Astrocyte (in vitro differentiated cells and primary cell): Measurements from ENCODE around the gene UBL4A. TPM values are rescaled to one million over a fixed set of nuclear protein-coding genes. Genes with fewer than 3 reads are reported as not detected.

ENCODE experiments used
- DNase-seq: peaks from one replicate; pipeline ENCODE4 v3.0.0-alpha.2; 2010; ENCODE audit warnings: low read depth
- FAIRE-seq: peaks from 2 replicates; lab custom pipeline; 2011; peaks lifted over from hg19 to GRCh38; lab: Jason Lieb, UNC
- H2AFZ ChIP-seq: 2 replicates; pipeline ENCODE4 v1.6.0; 2012; ENCODE audit warnings: low read depth, low read length, inconsistent platforms
- H3K27ac ChIP-seq: 2 replicates; pipeline ENCODE4 v1.5.1; 2011; ENCODE audit warnings: low read depth, low read length, inconsistent platforms
- H3K27me3 ChIP-seq: 2 replicates; pipeline ENCODE4 v1.6.0; 2011; ENCODE audit warnings: low read length, inconsistent platforms; ENCODE audit not compliant: insufficient read depth
- H3K36me3 ChIP-seq: 2 replicates; pipeline ENCODE4 v1.5.1; 2011; ENCODE audit warnings: low read length, inconsistent platforms; ENCODE audit not compliant: insufficient read depth
- H3K4me1 ChIP-seq: 2 replicates; pipeline ENCODE4 v1.5.1; 2011; ENCODE audit warnings: low read length, inconsistent platforms; ENCODE audit not compliant: insufficient read depth
- H3K4me2 ChIP-seq: 2 replicates; pipeline ENCODE4 v1.6.0; 2012; ENCODE audit warnings: low read length, inconsistent platforms
- H3K4me3 ChIP-seq: 2 replicates; pipeline ENCODE4 v1.5.1; 2011; ENCODE audit warnings: low read depth, mild to moderate bottlenecking, low read length, inconsistent platforms; ENCODE audit not compliant: insufficient read depth
- H3K79me2 ChIP-seq: 2 replicates; pipeline ENCODE4 v1.6.0; 2012; ENCODE audit warnings: mild to moderate bottlenecking, low read length, inconsistent platforms; ENCODE audit not compliant: insufficient read depth
- H3K9ac ChIP-seq: 2 replicates; pipeline ENCODE4 v1.6.0; 2012; ENCODE audit warnings: mild to moderate bottlenecking, low read length, inconsistent platforms
- H3K9me3 ChIP-seq: 2 replicates; pipeline ENCODE4 v1.5.1; 2012; ENCODE audit warnings: low read depth, mild to moderate bottlenecking, low read length, inconsistent platforms; ENCODE audit not compliant: insufficient read depth
- H4K20me1 ChIP-seq: 2 replicates; pipeline ENCODE4 v1.6.0; 2012; ENCODE audit warnings: low read length, inconsistent platforms; ENCODE audit not compliant: insufficient read depth
- H3K27ac Mint-ChIP-seq: one replicate; pipeline ENCODE4 v1.8.0; 2021; ENCODE audit warnings: mild to moderate bottlenecking, mixed read lengths; ENCODE audit not compliant: unreplicated experiment
- H3K27me3 Mint-ChIP-seq: one replicate; pipeline ENCODE4 v1.8.0; 2021; ENCODE audit warnings: low read depth, mixed read lengths; ENCODE audit not compliant: unreplicated experiment
- H3K36me3 Mint-ChIP-seq: one replicate; pipeline ENCODE4 v1.8.0; 2021; ENCODE audit warnings: low read depth, mixed read lengths; ENCODE audit not compliant: unreplicated experiment
- H3K4me1 Mint-ChIP-seq: one replicate; pipeline ENCODE4 v1.8.0; 2021; ENCODE audit warnings: low read depth, mixed read lengths; ENCODE audit not compliant: unreplicated experiment
- H3K4me3 Mint-ChIP-seq: one replicate; pipeline ENCODE4 v1.8.0; 2021; ENCODE audit warnings: mild to moderate bottlenecking, moderate library complexity, mixed read lengths; ENCODE audit not compliant: unreplicated experiment
- H3K9me3 Mint-ChIP-seq: one replicate; pipeline ENCODE4 v1.8.0; 2021; ENCODE audit warnings: mild to moderate bottlenecking, mixed read lengths; ENCODE audit not compliant: unreplicated experiment
- CTCF ChIP-seq: IDR thresholded peaks from 2 replicates; pipeline ENCODE4 v1.5.1; 2011; ENCODE audit warnings: low read depth, mild to moderate bottlenecking, inconsistent platforms, low read length, moderate library complexity; ENCODE audit not compliant: insufficient read depth
- EZH2 ChIP-seq: IDR thresholded peaks from 2 replicates; pipeline ENCODE4 v1.6.1; 2012; ENCODE audit warnings: mild to moderate bottlenecking, low read length, inconsistent platforms; ENCODE audit not compliant: insufficient read depth
- total RNA-seq: library from RNA; stranded (reverse); gene quantifications from 2 replicates; pipeline ENCODE4 v1.2.1, GENCODE V29; 2021

The UBL4A gene
- total RNA-seq, 1 donor from 2014 or later: 25.8 TPM

DNA sequence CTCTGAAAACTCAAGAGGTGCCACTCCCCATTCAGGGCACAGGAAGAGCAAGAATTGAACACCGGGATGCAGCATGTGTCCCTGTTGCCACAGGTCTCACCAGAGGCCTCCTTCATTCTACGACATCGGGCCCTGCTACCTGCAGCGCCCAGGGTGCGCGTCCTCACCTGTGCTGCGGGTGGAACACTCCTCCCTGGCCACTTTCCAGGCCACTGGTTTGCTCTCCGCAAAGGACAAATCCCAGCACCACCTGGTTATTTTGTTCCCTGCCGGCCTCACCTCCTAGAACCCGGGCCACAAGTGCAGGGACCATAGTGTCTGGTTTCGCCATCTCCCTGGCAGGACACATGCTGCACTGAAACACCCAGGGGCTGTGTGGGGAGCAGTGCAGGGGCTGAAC is 43.9 kb upstream of the UBL4A start:
- H3K9me3 Mint-ChIP-seq: no peaks in the 10 kb centered on the region
- H3K9ac ChIP-seq: no peak overlapping the region
- no peaks in the 10 kb centered on the region for H3K9me3 ChIP-seq
- no peak for TF ChIP-seq EZH2
- no peak for TF ChIP-seq CTCF
- no peaks in the 10 kb centered on the region for H3K27me3 Mint-ChIP-seq
- no peaks in the 10 kb centered on the region for H3K36me3 ChIP-seq
- H3K4me3 Mint-ChIP-seq: peak overlapping the region; percentile 2
- peaks cover 2% of the 10 kb centered on the region for H3K4me1 Mint-ChIP-seq
- H3K79me2 ChIP-seq: no peaks in the 10 kb centered on the region
- H3K27ac Mint-ChIP-seq: no peak overlapping the region
- no peak for DNase-seq
- H3K4me3 ChIP-seq: no peak overlapping the region
- H2AFZ ChIP-seq: no peak overlapping the region
- H3K27ac ChIP-seq: no peak overlapping the region
- no peak for FAIRE-seq
- peaks cover 14% of the 10 kb centered on the region for H3K4me1 ChIP-seq
- H3K36me3 Mint-ChIP-seq: peaks cover 3% of the 10 kb centered on the region
- H3K4me2 ChIP-seq: no peak overlapping the region
- no peaks in the 10 kb centered on the region for H3K27me3 ChIP-seq
- H4K20me1 ChIP-seq: peaks cover 4% of the 10 kb centered on the region

DNA sequence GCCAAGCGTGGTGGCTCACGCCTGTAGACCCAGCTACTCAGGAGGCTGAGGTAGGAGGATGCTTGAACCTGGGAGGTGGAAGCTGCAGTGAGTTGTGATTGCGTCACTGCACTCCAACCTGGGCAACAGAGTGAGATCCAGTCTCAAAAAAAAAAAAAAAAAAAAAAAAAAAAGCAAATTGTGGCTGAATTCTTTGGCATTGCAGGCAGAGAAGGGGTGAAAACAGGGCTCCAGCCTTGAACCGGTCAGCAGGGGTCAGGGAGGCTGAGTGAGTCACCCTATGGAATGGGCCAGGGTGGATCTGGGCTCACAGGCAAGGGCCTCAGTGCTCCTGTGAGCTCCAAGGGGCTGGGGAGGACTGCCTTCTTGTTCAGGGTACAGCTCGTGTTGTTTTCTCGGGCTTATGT is 42.8 kb upstream of the UBL4A start:
- no peaks in the 10 kb centered on the region for H4K20me1 ChIP-seq
- Mint-ChIP-seq H3K9me3 (no peaks in the 10 kb centered on the region), H3K27me3 (no peaks in the 10 kb centered on the region), H3K4me1 (peaks cover 2% of the 10 kb centered on the region), H3K36me3 (no peaks in the 10 kb centered on the region), H3K4me3 (no peak overlapping the region), H3K27ac (no peak overlapping the region)
- H3K79me2 ChIP-seq: no peaks in the 10 kb centered on the region
- no peak for DNase-seq
- no peak for FAIRE-seq
- no peak overlapping the region for H3K4me3 ChIP-seq
- H3K36me3 ChIP-seq: no peaks in the 10 kb centered on the region
- H3K4me2 ChIP-seq: no peak overlapping the region
- TF ChIP-seq EZH2 (no peak), CTCF (no peak)
- no peak overlapping the region for H3K9ac ChIP-seq
- no peak overlapping the region for H2AFZ ChIP-seq
- H3K27me3 ChIP-seq: no peaks in the 10 kb centered on the region
- peaks cover 12% of the 10 kb centered on the region for H3K4me1 ChIP-seq
- no peaks in the 10 kb centered on the region for H3K9me3 ChIP-seq
- H3K27ac ChIP-seq: no peak overlapping the region

DNA sequence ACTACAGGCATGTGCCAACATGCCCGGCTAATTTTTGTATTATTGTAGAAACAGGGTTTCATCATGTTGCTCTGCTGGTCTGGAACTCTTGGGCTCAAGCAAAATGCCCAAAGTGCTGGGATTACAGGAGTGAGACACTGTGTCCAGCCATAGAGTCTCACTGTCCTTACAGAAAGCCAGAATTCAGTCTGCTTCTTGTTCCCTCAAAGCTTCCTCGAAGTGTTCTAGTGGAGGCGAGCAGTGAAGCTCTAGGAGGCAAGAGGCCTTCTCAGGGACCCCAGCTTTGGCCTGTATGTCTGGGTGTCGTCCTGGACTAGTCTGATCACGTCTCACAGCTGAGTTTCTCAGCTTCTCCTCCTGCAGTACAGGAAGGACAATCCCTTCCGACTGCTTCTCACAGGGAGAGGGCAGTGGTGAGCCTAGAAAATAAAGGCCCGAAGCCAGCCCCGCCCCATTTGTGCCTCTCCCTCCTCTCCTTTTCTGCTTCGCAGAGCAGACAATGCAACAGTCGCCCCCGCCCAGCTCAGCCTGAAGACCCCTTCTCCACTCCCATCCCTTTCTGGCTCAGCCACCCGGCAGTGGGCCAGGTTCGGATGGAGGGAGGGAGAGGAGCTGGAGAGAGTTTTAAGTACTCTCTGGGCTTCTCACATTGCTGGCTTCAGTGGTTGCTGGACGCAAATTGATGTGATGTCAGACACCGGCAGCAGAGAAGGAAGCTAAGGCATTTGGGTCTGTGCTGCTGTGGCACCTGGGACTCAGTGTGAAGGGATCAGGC is 40.7 kb upstream of the UBL4A start:
- Mint-ChIP-seq H3K36me3 (no peaks in the 10 kb centered on the region), H3K27ac (peak overlapping the region; percentile 85), H3K4me3 (no peak overlapping the region), H3K27me3 (no peaks in the 10 kb centered on the region), H3K9me3 (no peaks in the 10 kb centered on the region), H3K4me1 (peaks cover 2% of the 10 kb centered on the region)
- no peaks in the 10 kb centered on the region for H3K27me3 ChIP-seq
- peak overlapping the region; percentile 91 for H3K4me2 ChIP-seq
- no peaks in the 10 kb centered on the region for H3K9me3 ChIP-seq
- FAIRE-seq: peak; percentile 5
- DNase-seq: peak; percentile 58
- no peaks in the 10 kb centered on the region for H4K20me1 ChIP-seq
- no peaks in the 10 kb centered on the region for H3K79me2 ChIP-seq
- peak overlapping the region; percentile 55 for H3K4me3 ChIP-seq
- TF ChIP-seq CTCF (peak; percentile 23), EZH2 (no peak)
- H3K27ac ChIP-seq: peak overlapping the region; percentile 53
- peaks cover 12% of the 10 kb centered on the region for H3K4me1 ChIP-seq
- H3K36me3 ChIP-seq: no peaks in the 10 kb centered on the region
- H2AFZ ChIP-seq: peak overlapping the region; percentile 63
- H3K9ac ChIP-seq: peak overlapping the region; percentile 76
